SH-SY5Y (cell line): ENCODE measurements around the gene RITA1.

Source experiments
- GATA2 ChIP-seq: IDR thresholded peaks from 2 replicates; pipeline ENCODE4 v1.6.1; 2011; ENCODE audit warnings: mild to moderate bottlenecking, low read depth, low read length
- GATA3 ChIP-seq: IDR thresholded peaks from 2 replicates; pipeline ENCODE4 v1.6.1; 2011; ENCODE audit warnings: low read depth, mild to moderate bottlenecking, low read length, moderate library complexity

Gene RITA1

DNA sequence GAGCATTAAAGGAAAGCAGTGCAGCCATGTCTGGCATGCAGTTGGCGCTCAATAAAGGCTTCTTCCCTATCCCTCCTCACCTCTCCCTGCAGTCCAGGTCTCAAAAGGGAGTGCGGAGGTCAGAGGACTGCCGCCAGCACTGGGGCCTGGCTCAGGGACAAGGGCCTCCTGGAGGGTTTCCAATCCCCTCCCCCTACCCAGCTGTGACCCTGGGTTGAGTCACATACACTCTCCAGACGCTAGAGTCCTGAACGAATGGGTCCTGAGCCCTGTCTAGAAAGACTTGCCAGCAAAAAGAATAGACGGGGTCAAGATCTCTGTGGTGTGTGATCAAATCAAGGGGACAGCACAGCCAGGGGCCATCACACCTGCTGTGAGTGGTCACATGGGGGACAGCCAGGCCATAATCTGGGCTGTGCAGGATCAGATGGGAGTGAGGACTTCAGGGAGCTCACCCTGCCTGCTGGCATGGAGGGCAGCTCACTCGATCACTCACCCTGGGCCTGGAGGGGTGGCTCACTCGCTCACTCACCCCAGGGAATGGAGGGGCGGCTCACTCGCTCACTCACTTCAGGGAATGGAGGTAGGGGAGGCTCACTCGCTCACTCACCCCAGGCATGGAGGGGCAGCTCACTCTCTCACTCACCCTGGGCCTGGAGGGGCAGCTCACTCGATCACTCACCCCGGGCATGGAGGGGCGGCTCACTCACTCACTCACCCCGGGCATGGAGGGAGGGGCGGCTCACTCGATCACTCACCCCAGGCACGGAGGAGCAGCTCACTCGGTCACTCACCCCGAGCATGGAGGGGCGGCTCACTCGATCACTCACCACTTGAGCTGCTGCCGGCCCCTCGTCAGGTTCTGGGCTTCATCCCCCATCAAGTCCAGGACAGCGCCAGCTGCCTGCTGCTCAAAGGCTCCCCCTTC lies 23.2 kb upstream of the RITA1 start:
- no peak for TF ChIP-seq GATA3
- TF ChIP-seq GATA2 = no peak

DNA sequence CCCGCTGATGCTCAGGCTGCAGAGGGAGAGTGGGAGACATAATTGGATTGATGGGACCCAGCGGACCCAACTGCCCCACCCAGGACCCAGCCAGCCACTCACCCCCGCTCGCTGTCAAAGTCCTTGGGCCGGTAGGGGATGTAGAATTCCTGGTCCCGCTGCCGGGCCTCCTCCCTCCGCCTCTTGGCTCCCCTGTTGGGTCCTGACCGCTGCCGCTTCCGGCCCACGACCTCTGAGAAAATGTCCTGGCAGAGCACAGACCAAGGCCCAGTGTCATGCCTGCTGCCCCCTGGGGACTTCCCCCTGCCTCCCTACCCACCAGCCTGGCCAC lies 22.5 kb upstream of the RITA1 start:
- TF ChIP-seq GATA3 (no peak), GATA2 (no peak)

DNA sequence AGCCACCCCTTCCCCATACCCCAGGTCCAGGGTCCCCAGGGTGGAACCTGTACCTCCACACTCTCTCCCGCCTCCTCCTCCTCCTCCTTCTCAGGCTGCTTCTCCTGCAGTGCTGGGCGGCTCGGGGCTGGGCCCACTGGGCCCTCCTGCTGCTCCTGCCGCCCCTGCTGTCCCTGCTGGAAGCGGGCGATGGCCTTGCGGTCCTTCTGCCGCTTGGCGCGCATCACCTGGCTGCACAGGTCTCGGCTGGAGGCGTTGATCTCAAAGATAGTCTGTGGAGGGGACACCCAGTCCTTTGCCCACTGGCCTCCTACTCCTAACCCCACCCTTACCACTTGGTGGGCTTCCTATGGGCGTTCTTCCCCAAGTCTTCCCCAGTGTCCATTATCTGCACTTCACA lies 21.5 kb upstream of the RITA1 start:
- TF ChIP-seq GATA3 (no peak), GATA2 (no peak)

DNA sequence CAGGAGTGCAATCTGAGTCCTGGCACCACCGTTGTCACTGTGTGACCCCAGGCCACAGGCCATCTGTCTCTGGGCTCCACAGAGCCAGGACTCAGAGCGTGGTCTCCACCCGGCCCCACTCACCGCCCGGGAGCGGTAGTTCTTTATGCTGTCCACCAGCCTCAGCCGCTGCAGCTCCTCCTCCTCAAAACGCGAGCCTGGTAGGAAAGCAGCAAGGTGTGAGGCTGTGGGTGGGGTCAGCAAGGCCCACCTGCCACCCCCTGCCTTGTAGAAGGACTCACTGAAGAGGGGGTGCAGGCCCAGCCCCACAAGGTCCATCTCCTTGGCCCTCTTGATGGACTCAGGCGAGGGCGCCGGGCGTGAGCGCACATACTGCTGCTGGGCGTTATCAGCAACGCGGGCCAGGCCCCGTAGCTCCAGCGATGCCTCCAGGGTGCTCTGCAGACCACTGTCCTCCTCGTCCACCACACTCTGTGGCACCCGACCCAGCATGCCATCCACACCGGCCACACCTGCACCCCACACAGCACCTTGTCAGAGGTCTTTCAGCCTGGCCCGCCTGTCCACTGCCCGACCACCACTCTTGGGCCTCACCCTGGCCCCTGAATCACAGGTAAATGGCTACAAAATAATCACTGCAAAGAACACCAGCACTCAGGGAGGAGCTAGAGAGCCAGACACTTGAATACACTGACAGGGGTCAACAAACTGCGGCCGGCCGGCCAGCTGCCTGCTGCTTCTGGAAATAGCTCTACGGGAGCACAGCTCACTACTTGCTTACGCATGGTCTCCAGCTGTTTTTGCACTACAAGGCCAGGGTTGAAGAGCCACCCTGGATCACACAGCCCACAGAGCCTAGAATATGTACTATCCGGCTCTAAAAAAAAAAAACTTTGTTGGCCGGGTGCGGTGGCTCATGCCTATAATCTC lies 19.7 kb upstream of the RITA1 start:
- TF ChIP-seq GATA3 = no peak
- no peak for TF ChIP-seq GATA2

DNA sequence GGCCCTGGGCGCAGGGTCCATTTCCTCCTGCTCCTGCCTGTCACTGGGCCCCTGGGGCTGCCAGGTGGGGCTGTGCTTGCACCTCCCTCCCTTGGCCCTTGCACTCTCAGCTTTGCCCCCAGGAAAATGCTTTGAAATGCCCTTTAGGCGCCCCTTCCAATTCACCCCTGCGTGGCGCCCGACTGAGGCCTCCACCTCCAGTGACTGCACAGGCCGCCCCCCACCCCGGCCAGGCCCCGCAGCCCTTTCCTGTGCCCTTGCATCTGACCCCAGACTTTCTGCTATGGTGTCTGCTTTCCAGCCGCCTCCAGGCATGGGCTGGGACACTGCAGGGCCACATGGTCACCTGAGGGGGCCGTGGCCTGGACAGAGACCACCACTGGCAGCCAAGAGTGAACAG lies 17.7 kb upstream of the RITA1 start:
- TF ChIP-seq GATA2 (no peak), GATA3 (no peak)

DNA sequence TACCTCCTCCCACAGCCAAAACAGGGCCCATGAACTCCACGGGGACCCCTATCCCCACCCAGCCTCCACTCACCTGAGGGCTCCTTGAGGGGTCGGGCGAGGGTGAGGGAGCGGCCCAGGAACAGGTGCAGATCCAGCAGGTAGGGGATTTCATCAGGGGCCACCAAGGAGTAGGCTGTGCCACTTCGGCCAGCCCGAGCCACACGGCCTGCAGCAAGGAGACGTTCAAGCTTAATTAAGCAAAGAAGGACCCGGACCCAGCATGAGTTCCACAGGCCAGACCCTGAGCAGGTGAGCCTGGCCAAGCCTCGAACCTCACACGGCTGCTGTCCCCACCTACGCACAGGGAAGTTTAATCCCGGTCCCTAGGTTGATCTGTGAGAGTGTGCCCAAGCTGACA lies 15.8 kb upstream of the RITA1 start:
- TF ChIP-seq GATA3 (no peak), GATA2 (no peak)

DNA sequence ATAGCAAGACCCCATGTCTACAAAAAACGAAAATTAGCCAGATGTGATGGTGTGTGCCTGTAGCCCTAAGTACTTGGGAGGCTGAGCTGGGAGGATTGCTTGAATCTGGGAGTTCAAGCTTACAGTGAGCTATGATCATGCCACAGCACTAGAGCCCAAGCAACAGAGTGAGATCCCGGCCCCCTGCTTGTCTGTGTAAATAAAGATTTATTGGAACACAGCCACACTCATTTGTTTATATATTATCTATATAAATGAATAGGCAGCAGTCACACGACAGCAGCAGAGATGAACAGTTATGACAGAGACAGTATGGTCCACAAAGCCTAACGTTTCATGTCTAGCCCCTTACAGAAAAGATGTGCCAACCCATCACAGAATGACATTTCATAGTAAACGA lies 15.1 kb upstream of the RITA1 start:
- TF ChIP-seq GATA2 = no peak
- no peak for TF ChIP-seq GATA3

DNA sequence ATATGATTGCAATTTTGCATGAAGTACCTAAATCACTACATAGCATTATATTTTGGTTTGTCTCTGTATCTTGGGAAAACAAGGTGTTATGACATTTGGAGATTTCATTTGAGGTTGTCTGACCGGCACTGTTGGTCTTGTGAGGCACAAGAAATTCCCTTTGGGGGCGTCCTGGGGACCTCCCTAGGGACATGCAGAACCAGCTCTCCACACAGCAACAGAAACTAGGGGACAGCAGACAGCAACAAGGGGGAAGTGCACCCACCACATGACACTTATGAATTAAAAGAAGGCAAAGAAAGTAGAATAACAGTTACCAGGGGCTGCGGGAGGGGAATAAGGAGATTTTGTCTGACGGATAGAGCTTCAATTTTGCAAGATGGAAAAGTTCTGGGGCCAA lies 14.6 kb upstream of the RITA1 start:
- no peak for TF ChIP-seq GATA2
- TF ChIP-seq GATA3 = no peak

DNA sequence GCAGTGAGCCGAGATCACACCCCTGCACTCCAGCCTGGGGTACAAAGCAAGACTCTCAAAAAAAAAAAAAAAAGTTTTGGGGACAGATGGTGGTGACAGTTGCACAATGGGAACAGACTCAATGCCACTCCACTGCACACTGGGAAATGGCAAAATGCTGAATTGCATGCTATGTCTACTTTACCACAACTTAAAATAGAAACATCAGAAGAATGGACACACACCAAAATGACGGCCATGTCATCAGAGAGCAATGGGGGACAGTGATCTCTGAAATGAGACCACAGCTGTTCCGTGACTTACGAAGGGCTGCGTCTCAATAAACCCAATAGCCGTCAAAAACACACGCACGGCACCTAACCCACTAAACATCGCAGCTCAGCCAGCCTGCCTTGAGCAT lies 14.0 kb upstream of the RITA1 start:
- TF ChIP-seq GATA2 (no peak), GATA3 (no peak)

DNA sequence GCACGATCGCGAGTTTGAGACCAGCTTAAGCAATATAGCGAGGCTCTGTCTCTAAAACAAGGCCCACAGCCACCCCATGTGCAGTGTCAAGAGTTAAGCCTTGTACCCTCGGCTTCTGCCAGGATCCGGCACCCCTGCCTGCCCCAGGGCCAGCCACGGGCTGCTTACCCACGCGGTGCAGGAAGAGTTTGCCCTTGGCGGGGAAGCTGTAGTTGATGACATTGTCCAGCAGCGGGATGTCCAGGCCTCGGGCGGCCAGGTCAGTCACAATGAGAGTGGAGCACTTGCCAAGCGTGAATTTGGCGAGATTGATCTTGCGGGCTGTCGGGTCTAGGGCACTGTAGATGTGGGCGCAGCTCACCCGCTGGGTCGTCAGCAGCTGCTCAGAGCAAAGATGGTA lies 13.3 kb upstream of the RITA1 start:
- TF ChIP-seq GATA2 (no peak), GATA3 (no peak)

DNA sequence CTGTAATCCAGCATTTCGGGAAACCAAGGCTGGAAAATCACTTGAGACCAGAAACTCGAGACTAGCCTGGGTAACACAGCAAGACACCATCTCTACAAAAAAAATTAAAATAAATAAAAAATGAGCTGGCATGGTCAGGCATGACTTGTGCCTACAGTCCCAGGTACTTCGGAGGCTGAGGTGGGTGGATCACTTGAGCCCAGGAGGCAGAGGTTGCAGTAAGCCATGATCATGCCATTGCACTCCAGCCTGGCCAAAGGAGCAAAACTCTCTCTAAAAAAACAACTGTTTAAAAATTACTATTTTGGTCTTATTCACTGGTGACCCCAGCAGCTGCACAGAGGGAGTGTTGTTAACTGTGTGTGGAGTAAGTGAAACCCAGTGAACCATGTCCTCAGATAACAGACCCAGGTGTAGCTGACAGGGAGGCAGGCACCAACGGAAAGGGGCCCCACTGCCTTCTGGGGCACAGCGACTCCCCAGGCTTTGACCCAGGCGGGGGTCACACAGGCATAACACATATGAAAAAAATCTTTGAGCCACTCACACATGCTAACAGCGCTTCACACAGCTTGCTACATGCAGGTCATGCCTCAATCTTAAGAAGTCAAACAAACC lies 12.3 kb upstream of the RITA1 start:
- TF ChIP-seq GATA3 = no peak
- TF ChIP-seq GATA2 = no peak

DNA sequence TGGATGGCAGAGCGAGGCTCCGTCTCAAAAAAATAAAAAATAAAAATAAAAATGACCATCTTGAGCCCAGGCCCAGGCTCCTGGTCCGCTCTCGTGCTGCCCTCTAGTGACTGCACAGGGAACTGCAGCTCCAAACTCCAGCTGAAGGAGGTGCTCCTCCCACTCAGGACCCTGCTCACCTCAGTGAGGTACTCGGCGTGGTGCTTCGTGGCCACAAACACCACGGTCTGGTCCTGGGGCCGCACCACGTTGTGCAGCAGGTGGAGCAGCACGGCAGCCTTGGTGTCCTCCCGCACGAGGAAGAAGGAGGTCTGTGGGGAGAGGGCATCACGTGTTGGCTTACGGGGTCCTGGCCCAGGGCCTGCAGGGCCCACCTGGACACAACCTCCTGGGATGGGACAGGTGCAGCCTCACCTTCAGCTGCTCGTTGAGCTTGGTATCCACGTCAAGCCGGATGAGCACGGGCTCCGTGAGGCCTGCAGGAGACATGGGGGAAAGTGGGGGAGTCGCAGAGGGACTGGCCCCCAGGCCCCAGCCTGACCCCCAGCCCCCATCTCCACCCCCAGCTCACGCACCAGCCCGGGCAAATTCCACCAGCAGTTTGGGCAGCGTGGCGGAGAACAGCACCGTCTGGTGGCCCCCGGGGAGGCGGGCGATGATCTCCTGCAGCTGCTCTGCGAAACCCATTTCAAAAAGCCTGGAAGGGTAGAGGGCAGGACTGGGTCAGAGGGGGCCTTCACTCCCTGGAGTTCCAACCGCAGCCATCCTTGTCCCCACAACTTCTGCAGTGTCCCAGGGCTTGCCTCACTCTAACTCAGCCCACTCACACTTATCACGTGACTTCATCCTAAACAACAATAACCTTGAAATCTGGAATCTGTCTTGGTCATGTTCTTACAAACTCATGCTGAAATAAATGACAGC lies 10.8 kb upstream of the RITA1 start:
- TF ChIP-seq GATA2 (no peak), GATA3 (no peak)

DNA sequence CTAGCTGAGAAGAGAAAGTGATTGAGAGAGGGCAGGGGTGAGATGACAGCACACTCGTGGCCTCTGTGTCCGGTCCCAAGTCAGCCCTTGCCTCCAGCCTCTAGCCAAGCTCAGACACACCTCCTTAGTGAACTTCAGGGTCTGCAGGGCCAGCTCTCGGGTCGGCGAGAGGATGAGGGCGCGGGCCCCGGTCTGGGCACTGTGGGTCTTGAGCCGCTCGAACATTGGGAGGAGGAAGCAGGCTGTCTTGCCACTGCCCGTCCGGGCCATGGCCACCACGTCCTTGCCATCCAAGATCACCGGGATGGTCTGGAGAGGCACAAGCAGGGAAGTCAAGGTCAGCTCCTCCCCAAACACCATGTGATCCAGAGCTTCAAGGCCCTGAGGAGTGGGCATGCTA lies 6.5 kb upstream of the RITA1 start:
- TF ChIP-seq GATA2 (no peak), GATA3 (no peak)

DNA sequence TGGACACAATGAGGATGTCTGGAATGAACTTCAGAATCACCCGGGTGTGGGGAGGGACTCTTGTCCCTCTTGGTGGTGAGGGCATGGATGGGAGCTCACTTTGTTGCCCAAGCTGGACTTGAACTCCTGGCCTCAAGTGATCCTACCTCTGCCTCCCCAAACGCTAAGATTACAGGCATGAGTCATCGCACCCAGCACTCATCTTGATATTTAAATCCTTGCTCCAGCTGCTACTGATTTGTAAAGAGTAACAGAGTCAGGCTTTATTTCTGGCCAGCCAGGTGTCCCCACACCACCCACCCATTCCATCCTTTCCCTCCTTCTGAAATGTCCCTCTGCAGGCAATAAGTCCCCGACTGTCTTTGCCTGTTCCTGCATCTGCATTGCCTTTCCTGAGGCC lies 5.2 kb upstream of the RITA1 start:
- no peak for TF ChIP-seq GATA3
- no peak for TF ChIP-seq GATA2
